ENCODE results near the gene DEPDC5. TPM values are rescaled to one million over a fixed set of nuclear protein-coding genes. Genes with fewer than 3 reads are reported as not detected.
"Not testable (repeated sequence)": the region's sequence is repeated elsewhere in the genome, so short reads cannot be mapped to it uniquely, and the experiment has no call there.

The DEPDC5 gene
- total and polyA plus RNA-seq, 2 of the 8 experiments (the other 6 are each of a cell fraction or from before 2014, with no cell fraction given), result 18.3 to 26.5 TPM

GRCh38 chr22:31711226-31711625, 42.6 kb upstream of the DEPDC5 start:
- not testable (repeated sequence) for FAIRE-seq; H3K23me2 ChIP-seq (ENCODE audit: low read depth, low read length); H4K5ac ChIP-seq (ENCODE audit: insufficient read length, low read depth, low read length); H3K4me1 ChIP-seq (replicated peaks in 1 of 4; ENCODE audit: control insufficient read depth in 3 of 4, insufficient read depth in 4 of 4, low read length in 3 of 4); H2BK20ac ChIP-seq (ENCODE audit: low read length); H3K27ac ChIP-seq (ENCODE audit: low read depth, low read length); H3K23ac ChIP-seq (ENCODE audit: insufficient read length); H2AK5ac ChIP-seq (ENCODE audit: low read depth, low read length); H2BK120ac ChIP-seq (replicated peaks; ENCODE audit: low read depth, low read length); DNase-seq (ENCODE audit: low read depth in 1 of 2, low spot score in 2 of 2); H3K79me1 ChIP-seq (ENCODE audit: low read depth, low read length); H3K56ac ChIP-seq (replicated peaks; ENCODE audit: insufficient read length, low read depth, low read length); H2AFZ ChIP-seq (ENCODE audit: low read length); H4K91ac ChIP-seq (replicated peaks; ENCODE audit: insufficient read length, low read length); H3K18ac ChIP-seq (ENCODE audit: extremely low read depth, low read length); H2BK15ac ChIP-seq (ENCODE audit: low read length); H3K9ac ChIP-seq (replicated peaks in 1 of 4; ENCODE audit: extremely low read depth in 1 of 4, low read depth in 3 of 4, low read length in 3 of 4); H4K20me1 ChIP-seq (replicated peaks in 1 of 2; ENCODE audit: control insufficient read depth in 1 of 2, insufficient read depth in 2 of 2, low read length in 2 of 2); H3K9me3 ChIP-seq (ENCODE audit: insufficient read depth in 2 of 2, low read depth in 1 of 2, low read length in 1 of 2); H4K8ac ChIP-seq (ENCODE audit: extremely low read depth, insufficient read depth, low read length); H3K4ac ChIP-seq (replicated peaks; ENCODE audit: insufficient read length, low read depth, low read length); H3K27me3 ChIP-seq (replicated peaks in 1 of 4; ENCODE audit: control insufficient read depth in 3 of 4, extremely low read depth in 1 of 4, insufficient read depth in 3 of 4, low read length in 3 of 4); H2BK12ac ChIP-seq (ENCODE audit: low read depth, low read length); H3K79me2 ChIP-seq (ENCODE audit: control insufficient read depth in 1 of 2, insufficient read depth in 2 of 2, low read length in 2 of 2); H3K4me3 ChIP-seq (ENCODE audit: extremely low read depth in 1 of 4, insufficient read depth in 2 of 4, low read depth in 3 of 4, low read length in 4 of 4); H2BK5ac ChIP-seq (ENCODE audit: low read depth, low read length); H3K4me2 ChIP-seq (ENCODE audit: insufficient read depth in 1 of 2, low read depth in 2 of 2, low read length in 2 of 2); H3K14ac ChIP-seq (ENCODE audit: insufficient read length)
- POLR2A ChIA-PET (ENCODE audit: partially characterized antibody), result interaction anchor here (0.7 kb wide), 1 partner anchor 15 kb away, joined by 3 read pairs; no protein-coding TSS in a partner anchor
- WGBS, 2 experiments (ENCODE audit: extremely low coverage in 1 of 2, insufficient coverage in 1 of 2, insufficient read length in 1 of 2, insufficient replicate concordance in 2 of 2, low coverage in 1 of 2, low lambda C conversion rate in 2 of 2, missing lambda C conversion rate in 1 of 2), result 90% methylated on average over 12 of the region's 12 CpGs; no CpG with 5 or more reads in 1 of the 2 experiments
- peaks cover 32 to 63% (median 50%) of the 10 kb centered on the region in 4 experiments for H3K36me3 ChIP-seq (ENCODE audit: control insufficient read depth in 2 of 4, insufficient read depth in 4 of 4, low read length in 3 of 4)
- CTCF ChIA-PET (ENCODE audit: partially characterized antibody), result interaction anchor here (1.5 kb wide), 1 partner anchor 259 kb away, joined by 4 read pairs; no protein-coding TSS in a partner anchor
